GM18502 (cell line): ENCODE measurements around the gene MYPN.

Experiments used
- ATAC-seq: cut with Tn5 transposase; IDR thresholded peaks from one replicate; pipeline ENCODE4 v1.9.1; 2021; ENCODE audit warnings: mild to moderate bottlenecking; ENCODE audit not compliant: unreplicated experiment, poor library complexity

Gene MYPN

GRCh38 chr10:68261132-68261856, 152.0 kb downstream of the MYPN start:
- no peak for ATAC-seq
